ENCODE data around the gene GCK.

- TF ChIP-seq POLR2A (IDR thresholded peaks at IDR 0.05; ENCODE audit: low read depth, low read length) (no peak), POLR2AphosphoS5 (IDR thresholded peaks at IDR 0.05; ENCODE audit: insufficient read depth, low read depth, low read length) (no peak), CTCF (IDR thresholded peaks at IDR 0.05; ENCODE audit: extremely low read depth in 1 of 2, insufficient read depth in 1 of 2, low read depth in 1 of 2, low read length in 2 of 2) (no peak)
Measured at GRCh38 chr7:44235582-44236332, 46.5 kb upstream of the GCK start.
